Activated CD4-positive, alpha-beta T cell treated with anti-CD3 and anti-CD28 coated beads for 36 hours (primary cell): ENCODE measurements around the gene PRRT4. TPM values are rescaled to one million over a fixed set of nuclear protein-coding genes. Genes with fewer than 3 reads are reported as not detected.

Source experiments
- ATAC-seq: fragments of 200-7000 bp; cut with Tn5 transposase; one replicate; pipeline ENCODE4 v1.10.0; 2021; ENCODE audit warnings: mild to moderate bottlenecking, moderate library complexity
- CTCF ChIA-PET: fragments of 350-600 bp; sonication (Branson Sonifier 250); formaldehyde crosslinking; loops from one replicate; lab custom pipeline; 2021; ENCODE audit warnings: antibody characterized with exemption; lab: Charles Lee
- POLR2A ChIA-PET: fragments of 350-600 bp; sonication (Branson Sonifier 250); formaldehyde crosslinking; loops from one replicate; lab custom pipeline; 2021; ENCODE audit warnings: antibody characterized with exemption, inconsistent platforms; lab: Charles Lee
- DNase-seq: peaks from one replicate; pipeline ENCODE4 v3.0.0-alpha.2; 2020
- H3K27ac Mint-ChIP-seq: one replicate; pipeline ENCODE4 v1.8.0; 2021; ENCODE audit warnings: mixed read lengths
- H3K27me3 Mint-ChIP-seq: one replicate; pipeline ENCODE4 v1.8.0; 2021; ENCODE audit warnings: mixed read lengths
- H3K36me3 Mint-ChIP-seq: one replicate; pipeline ENCODE4 v1.8.0; 2021; ENCODE audit warnings: low read depth, mixed read lengths
- H3K4me1 Mint-ChIP-seq: one replicate; pipeline ENCODE4 v1.8.0; 2021; ENCODE audit warnings: mixed read lengths
- H3K4me3 Mint-ChIP-seq: one replicate; pipeline ENCODE4 v1.8.0; 2021; ENCODE audit warnings: mild to moderate bottlenecking, moderate library complexity, mixed read lengths
- H3K9me3 Mint-ChIP-seq: one replicate; pipeline ENCODE4 v1.8.0; 2021; ENCODE audit warnings: low read depth, mixed read lengths
- intact Hi-C, 2 experiments: fragments of 100-400 bp; cut with DNase I in 1 of 2; cut with micrococcal nuclease in 1 of 2; formaldehyde crosslinking; loops; one replicate each; pipeline versions ENCODE4 v1.14.2 to v1.15.1; 2022 to 2024; cut with DNase I, micrococcal nuclease
- total RNA-seq, 2 experiments: library from RNA; stranded (reverse); gene quantifications; one replicate each; pipeline ENCODE4 v1.2.3, GENCODE V29; 2021

The PRRT4 gene
- total RNA-seq, 2 experiments from 2014 or later = 0.23 to 0.39 TPM

GRCh38 chr7:128358233-128358632, 3.3 kb downstream of the PRRT4 start:
- DNase-seq (no peak), ATAC-seq (no peak)
- H3K4me3 Mint-ChIP-seq = no peak overlapping the region
- H3K36me3 Mint-ChIP-seq = no peaks in the 10 kb centered on the region
- ChIA-PET POLR2A (no interaction called here), CTCF (interaction anchor here (1.2 to 3.9 kb wide), 8 partner anchors 9 to 29 kb away, joined by 3 to 22 read pairs (median 4); partner anchors contain the start of gene RBM28)
- peaks cover 22% of the 10 kb centered on the region for H3K4me1 Mint-ChIP-seq
- no peaks in the 10 kb centered on the region for H3K9me3 Mint-ChIP-seq
- H3K27ac Mint-ChIP-seq = no peak overlapping the region
- intact Hi-C loops = no loop called here
- H3K27me3 Mint-ChIP-seq = peaks cover 34% of the 10 kb centered on the region

GRCh38 chr7:128357217-128357613, 4.3 kb downstream of the PRRT4 start:
- intact Hi-C loops = no loop called here
- CTCF ChIA-PET = interaction anchor here (0.7 to 3.9 kb wide), 8 partner anchors 9 to 24 kb away, joined by 3 to 22 read pairs (median 4); partner anchors contain the start of gene RBM28
- no peak overlapping the region for H3K27ac Mint-ChIP-seq
- no peaks in the 10 kb centered on the region for H3K9me3 Mint-ChIP-seq
- no peak for DNase-seq
- H3K4me3 Mint-ChIP-seq = no peak overlapping the region
- peaks cover 12% of the 10 kb centered on the region for H3K4me1 Mint-ChIP-seq
- H3K27me3 Mint-ChIP-seq = peaks cover 37% of the 10 kb centered on the region
- POLR2A ChIA-PET = no interaction called here
- no peak for ATAC-seq
- no peaks in the 10 kb centered on the region for H3K36me3 Mint-ChIP-seq

GRCh38 chr7:128356546-128357216, 4.8 kb downstream of the PRRT4 start:
- ChIA-PET CTCF (interaction anchor here (0.8 to 3.9 kb wide), 5 partner anchors 8 to 70 kb away, joined by 3 to 22 read pairs (median 5); no protein-coding TSS in a partner anchor), POLR2A (no interaction called here)
- ATAC-seq (no peak), DNase-seq (no peak)
- Mint-ChIP-seq H3K36me3 (no peaks in the 10 kb centered on the region), H3K27me3 (peaks cover 31% of the 10 kb centered on the region), H3K4me3 (no peak overlapping the region), H3K27ac (no peak overlapping the region), H3K9me3 (no peaks in the 10 kb centered on the region), H3K4me1 (peaks cover 7% of the 10 kb centered on the region)
- intact Hi-C loops = no loop called here

GRCh38 chr7:128353610-128354009, 7.9 kb downstream of the PRRT4 start:
- no peak overlapping the region for H3K4me3 Mint-ChIP-seq
- H3K27me3 Mint-ChIP-seq = peaks cover 25% of the 10 kb centered on the region
- H3K27ac Mint-ChIP-seq = no peak overlapping the region
- intact Hi-C loops = no loop called here
- DNase-seq (no peak), ATAC-seq (no peak)
- H3K9me3 Mint-ChIP-seq = no peaks in the 10 kb centered on the region
- no peaks in the 10 kb centered on the region for H3K4me1 Mint-ChIP-seq
- CTCF ChIA-PET = interaction anchor here (0.7 to 1.6 kb wide), 4 partner anchors 10 to 34 kb away, joined by 3 to 5 read pairs (median 3); partner anchors contain the start of gene RBM28
- POLR2A ChIA-PET = no interaction called here
- no peaks in the 10 kb centered on the region for H3K36me3 Mint-ChIP-seq

GRCh38 chr7:128353189-128353588, 8.3 kb downstream of the PRRT4 start:
- CTCF ChIA-PET = interaction anchor here (0.7 to 1.6 kb wide), 4 partner anchors 9 to 22 kb away, joined by 3 to 5 read pairs (median 4); partner anchors contain the start of gene RBM28
- peaks cover 24% of the 10 kb centered on the region for H3K27me3 Mint-ChIP-seq
- no peaks in the 10 kb centered on the region for H3K4me1 Mint-ChIP-seq
- H3K27ac Mint-ChIP-seq = no peak overlapping the region
- no peak overlapping the region for H3K4me3 Mint-ChIP-seq
- DNase-seq (no peak), ATAC-seq (no peak)
- intact Hi-C loops = no loop called here
- POLR2A ChIA-PET = no interaction called here
- H3K36me3 Mint-ChIP-seq = no peaks in the 10 kb centered on the region
- no peaks in the 10 kb centered on the region for H3K9me3 Mint-ChIP-seq

- ChIA-PET POLR2A (no interaction called here), CTCF (interaction anchor here (1.1 to 1.6 kb wide), 3 partner anchors 9 to 21 kb away, joined by 3 to 5 read pairs (median 4); partner anchors contain the start of gene RBM28)
- Mint-ChIP-seq H3K27ac (no peak overlapping the region), H3K4me1 (no peaks in the 10 kb centered on the region), H3K4me3 (no peak overlapping the region), H3K9me3 (no peaks in the 10 kb centered on the region), H3K27me3 (peaks cover 27% of the 10 kb centered on the region), H3K36me3 (no peaks in the 10 kb centered on the region)
- ATAC-seq (no peak), DNase-seq (no peak)
- intact Hi-C loops = loop anchor here in 1 of 2 experiments (1.0 kb wide), 1 partner anchor 35 kb away; no protein-coding TSS in a partner anchor
Observed at GRCh38 chr7:128352636-128353035, 8.9 kb downstream of the PRRT4 start.

- ATAC-seq = peak; percentile 44
- CTCF ChIA-PET = interaction anchor here (0.8 to 1.6 kb wide), 3 partner anchors 8 to 101 kb away, joined by 3 to 5 read pairs (median 4); partner anchors contain the start of gene RBM28
- Mint-ChIP-seq H3K9me3 (no peaks in the 10 kb centered on the region), H3K27me3 (peaks cover 29% of the 10 kb centered on the region), H3K4me3 (no peak overlapping the region), H3K27ac (no peak overlapping the region), H3K4me1 (no peaks in the 10 kb centered on the region), H3K36me3 (no peaks in the 10 kb centered on the region)
- intact Hi-C loops = loop anchor here in 1 of 2 experiments (1.0 kb wide), 1 partner anchor 35 kb away; no protein-coding TSS in a partner anchor
- peak; percentile 66 for DNase-seq
- POLR2A ChIA-PET = no interaction called here
Observed at GRCh38 chr7:128352153-128352537, 9.3 kb downstream of the PRRT4 start.

- ChIA-PET POLR2A (no interaction called here), CTCF (interaction anchor here (0.8 to 8.8 kb wide), 2 partner anchors 35 to 101 kb away, joined by 3 to 321 read pairs; no protein-coding TSS in a partner anchor)
- no peaks in the 10 kb centered on the region for H3K36me3 Mint-ChIP-seq
- H3K27me3 Mint-ChIP-seq = peaks cover 29% of the 10 kb centered on the region
- ATAC-seq = peak; percentile 49
- H3K4me3 Mint-ChIP-seq = no peak overlapping the region
- intact Hi-C loops = loop anchor here in 1 of 2 experiments (1.0 kb wide), 1 partner anchor 36 kb away; no protein-coding TSS in a partner anchor
- H3K27ac Mint-ChIP-seq = no peak overlapping the region
- peak; percentile 40 for DNase-seq
- no peaks in the 10 kb centered on the region for H3K4me1 Mint-ChIP-seq
- no peaks in the 10 kb centered on the region for H3K9me3 Mint-ChIP-seq
Observed at GRCh38 chr7:128351296-128352152, 10.0 kb downstream of the PRRT4 start.

GRCh38 chr7:128350708-128351295, 10.7 kb downstream of the PRRT4 start:
- H3K4me3 Mint-ChIP-seq = no peak overlapping the region
- no peaks in the 10 kb centered on the region for H3K9me3 Mint-ChIP-seq
- DNase-seq (no peak), ATAC-seq (no peak)
- H3K4me1 Mint-ChIP-seq = no peaks in the 10 kb centered on the region
- H3K27ac Mint-ChIP-seq = no peak overlapping the region
- H3K36me3 Mint-ChIP-seq = no peaks in the 10 kb centered on the region
- peaks cover 29% of the 10 kb centered on the region for H3K27me3 Mint-ChIP-seq
- intact Hi-C loops = no loop called here
- ChIA-PET CTCF (interaction anchor here (0.7 to 8.8 kb wide), 5 partner anchors 11 to 701 kb away, joined by 3 to 321 read pairs (median 5); partner anchors contain the start of gene PRRT4), POLR2A (no interaction called here)

- Mint-ChIP-seq H3K4me3 (no peak overlapping the region), H3K36me3 (no peaks in the 10 kb centered on the region), H3K9me3 (no peaks in the 10 kb centered on the region), H3K27me3 (peaks cover 29% of the 10 kb centered on the region), H3K4me1 (no peaks in the 10 kb centered on the region), H3K27ac (no peak overlapping the region)
- ChIA-PET CTCF (interaction anchor here (0.6 to 8.8 kb wide), 9 partner anchors 8 to 662 kb away, joined by 3 to 321 read pairs (median 4); partner anchors contain the start of gene PRRT4), POLR2A (no interaction called here)
- ATAC-seq = no peak
- intact Hi-C loops = loop anchor here in 1 of 2 experiments (2.0 to 10.0 kb wide), 2 partner anchors 13 to 105 kb away; partner anchors contain the start of gene HILPDA
- DNase-seq = no peak
Observed at GRCh38 chr7:128349466-128349825, 12.0 kb downstream of the PRRT4 start.
